IMR-90 (cell line): ENCODE data around the gene ADRB2. TPM values are rescaled to one million over a fixed set of nuclear protein-coding genes. Genes with fewer than 3 reads are reported as not detected.

Experiments
- ATAC-seq: fragments of 200-7000 bp; cut with Tn5 transposase; 2 replicates; pipeline ENCODE4 v1.9.1; 2020; ENCODE audit warnings: low read depth, mild to moderate bottlenecking, moderate library complexity
- BruUV-seq: library from RNA; stranded (reverse); fragments of 400-500 nt; replicated peaks from 2 replicates; lab custom pipeline; 2021; lab: Mats Ljungman, UMichigan
- CTCF ChIA-PET: fragments of 300-600 bp; formaldehyde crosslinking; extraction: SDS; loops from one replicate; lab custom pipeline; 2021; ENCODE audit warnings: antibody characterized with exemption; lab: Yijun Ruan, JAX
- POLR2A ChIA-PET: fragments of 300-600 bp; sonication (Branson Sonifier 250); formaldehyde crosslinking; loops from one replicate; lab custom pipeline; 2022; ENCODE audit warnings: antibody characterized with exemption; ENCODE audit not compliant: unreplicated experiment; lab: Charles Lee
- DNase-seq: peaks from one replicate; pipeline ENCODE4 v3.0.0; 2013
- H2AFZ ChIP-seq: replicated peaks from 2 replicates; pipeline ENCODE3; 2013; ENCODE audit warnings: low read length, mild to moderate bottlenecking; ENCODE audit not compliant: poor library complexity
- H2AK5ac ChIP-seq: 2 replicates; pipeline ENCODE4 v1.6.1; 2013; ENCODE audit warnings: low read depth, low read length, inconsistent platforms
- H2AK9ac ChIP-seq: replicated peaks from 2 replicates; pipeline ENCODE3; 2013; ENCODE audit warnings: mild to moderate bottlenecking, low read depth, low read length, moderate library complexity; ENCODE audit not compliant: poor library complexity
- H2BK120ac ChIP-seq: 2 replicates; pipeline ENCODE4 v1.6.1; 2013; ENCODE audit warnings: low read depth, low read length, inconsistent platforms
- H2BK15ac ChIP-seq: 3 replicates; pipeline ENCODE4 v1.6.1; 2013; ENCODE audit warnings: low read depth, low read length, inconsistent platforms
- H2BK20ac ChIP-seq: 2 replicates; pipeline ENCODE4 v1.6.1; 2013; ENCODE audit warnings: low read depth, mild to moderate bottlenecking, inconsistent platforms, low read length, moderate library complexity
- H2BK5ac ChIP-seq: 2 replicates; pipeline ENCODE4 v1.6.1; 2013; ENCODE audit warnings: mild to moderate bottlenecking, low read depth, low read length, inconsistent platforms; ENCODE audit not compliant: poor library complexity, severe bottlenecking
- H3K14ac ChIP-seq: replicated peaks from 2 replicates; pipeline ENCODE4 v1.6.1; 2013; ENCODE audit warnings: low read depth, low read length, inconsistent platforms
- H3K18ac ChIP-seq: 2 replicates; pipeline ENCODE4 v1.6.1; 2013; ENCODE audit warnings: low read depth, low read length, control low read depth
- H3K23ac ChIP-seq: 2 replicates; pipeline ENCODE4 v1.6.1; 2013; ENCODE audit warnings: low read depth, low read length, inconsistent platforms
- H3K27ac ChIP-seq: 2 replicates; pipeline ENCODE4 v1.5.1; 2013; ENCODE audit warnings: mild to moderate bottlenecking, control low read depth, low read length; ENCODE audit not compliant: insufficient read depth
- H3K27me3 ChIP-seq: 2 replicates; pipeline ENCODE4 v1.6.1; 2013; ENCODE audit warnings: low read length; ENCODE audit not compliant: control insufficient read depth, insufficient read depth
- H3K36me3 ChIP-seq: 2 replicates; pipeline ENCODE4 v1.6.1; 2013; ENCODE audit warnings: low read length, mixed read lengths; ENCODE audit not compliant: control insufficient read depth, insufficient read depth
- H3K4ac ChIP-seq: 2 replicates; pipeline ENCODE4 v1.6.1; 2013; ENCODE audit warnings: low read depth, low read length, inconsistent platforms
- H3K4me1 ChIP-seq: 2 replicates; pipeline ENCODE4 v1.6.1; 2013; ENCODE audit warnings: low read length, mixed read lengths; ENCODE audit not compliant: control insufficient read depth, insufficient read depth
- H3K4me2 ChIP-seq: 2 replicates; pipeline ENCODE4 v1.6.1; 2013; ENCODE audit warnings: low read depth, mild to moderate bottlenecking, control low read depth, low read length, moderate library complexity
- H3K4me3 ChIP-seq: 2 replicates; pipeline ENCODE4 v1.5.1; 2013; ENCODE audit warnings: low read depth, mild to moderate bottlenecking, control low read depth, low read length, moderate library complexity; ENCODE audit not compliant: insufficient read depth
- H3K56ac ChIP-seq: 2 replicates; pipeline ENCODE4 v1.6.1; 2013; ENCODE audit warnings: low read length, inconsistent platforms; ENCODE audit not compliant: insufficient read depth; ENCODE audit errors: extremely low read depth
- H3K79me1 ChIP-seq, 2 experiments: 2 replicates each; pipeline ENCODE4 v1.6.1; 2013; ENCODE audit warnings: low read length in 2 of 2, inconsistent platforms in 1 of 2, low read depth in 1 of 2
- H3K9ac ChIP-seq: 2 replicates; pipeline ENCODE4 v1.6.1; 2013; ENCODE audit warnings: low read depth, low read length, control low read depth
- H3K9me1 ChIP-seq: 2 replicates; pipeline ENCODE4 v1.6.1; 2013; ENCODE audit warnings: low read length, inconsistent platforms; ENCODE audit not compliant: insufficient read depth
- H3K9me3 ChIP-seq: 2 replicates; pipeline ENCODE4 v1.6.1; 2013; ENCODE audit warnings: low read length; ENCODE audit not compliant: control insufficient read depth, insufficient read depth
- H4K20me1 ChIP-seq: 2 replicates; pipeline ENCODE4 v1.6.1; 2013; ENCODE audit warnings: low read length, inconsistent platforms; ENCODE audit not compliant: insufficient read depth
- H4K5ac ChIP-seq: 2 replicates; pipeline ENCODE4 v1.6.1; 2013; ENCODE audit warnings: mild to moderate bottlenecking, low read depth, low read length, control low read depth
- H4K8ac ChIP-seq, 2 experiments: 2 replicates each; pipeline ENCODE4 v1.6.1; 2013; ENCODE audit warnings: low read depth in 2 of 2, low read length in 2 of 2, control low read depth in 1 of 2, inconsistent platforms in 1 of 2
- H4K91ac ChIP-seq: 2 replicates; pipeline ENCODE4 v1.6.1; 2013; ENCODE audit warnings: low read depth, low read length, inconsistent platforms; ENCODE audit not compliant: insufficient read depth
- BHLHE40 ChIP-seq: fragments of 150-350 bp; IDR thresholded peaks from 2 replicates; pipeline ENCODE4 v1.6.1; 2016; ENCODE audit warnings: mild to moderate bottlenecking, low read depth, low read length
- CEBPB ChIP-seq: IDR thresholded peaks from 2 replicates; pipeline ENCODE4 v1.6.1; 2012; ENCODE audit warnings: low read depth, low read length, improper control_type of control experiment
- CHD1 ChIP-seq: IDR thresholded peaks from 2 replicates; pipeline ENCODE4 v1.6.1; 2012; ENCODE audit warnings: low read depth, low read length, improper control_type of control experiment
- ELK1 ChIP-seq: fragments of 150-350 bp; IDR thresholded peaks from 2 replicates; pipeline ENCODE4 v1.6.1; 2016; ENCODE audit warnings: low read depth, mild to moderate bottlenecking, low read length, moderate library complexity, borderline replicate concordance
- FOS ChIP-seq: fragments of 150-350 bp; IDR thresholded peaks from 2 replicates; pipeline ENCODE4 v1.6.1; 2016; ENCODE audit warnings: low read depth, low read length
- MAFK ChIP-seq: IDR thresholded peaks from 2 replicates; pipeline ENCODE4 v1.6.1; 2012; ENCODE audit warnings: low read depth, low read length, improper control_type of control experiment
- MAZ ChIP-seq: IDR thresholded peaks from 2 replicates; pipeline ENCODE4 v1.6.1; 2012; ENCODE audit warnings: low read depth, mild to moderate bottlenecking, low read length, improper control_type of control experiment, moderate library complexity, borderline replicate concordance
- NFE2L2 ChIP-seq: fragments of 150-350 bp; IDR thresholded peaks from 2 replicates; pipeline ENCODE4 v1.6.1; 2016; ENCODE audit warnings: low read depth, mild to moderate bottlenecking, low read length
- POLR2A ChIP-seq: IDR thresholded peaks from 2 replicates; pipeline ENCODE4 v1.6.1; 2012; ENCODE audit warnings: mild to moderate bottlenecking, low read depth, low read length
- RAD21 ChIP-seq: IDR thresholded peaks from 2 replicates; pipeline ENCODE4 v1.6.1; 2012; ENCODE audit warnings: low read length, improper control_type of control experiment
- RCOR1 ChIP-seq: IDR thresholded peaks from 2 replicates; pipeline ENCODE4 v1.6.1; 2012; ENCODE audit warnings: mild to moderate bottlenecking, low read length, improper control_type of control experiment; ENCODE audit not compliant: insufficient replicate concordance
- RFX5 ChIP-seq: IDR thresholded peaks from 2 replicates; pipeline ENCODE4 v1.8.0; 2012; ENCODE audit warnings: low read depth, mild to moderate bottlenecking, low read length, moderate library complexity
- SMC3 ChIP-seq: fragments of 150-350 bp; IDR thresholded peaks from 2 replicates; pipeline ENCODE4 v1.6.1; 2016; ENCODE audit warnings: low read depth, mild to moderate bottlenecking, antibody characterized with exemption, low read length, moderate library complexity
- USF2 ChIP-seq: fragments of 150-350 bp; IDR thresholded peaks from 2 replicates; pipeline ENCODE4 v1.6.1; 2017; ENCODE audit warnings: mild to moderate bottlenecking, antibody characterized with exemption, low read length, low read depth
- WGBS, 2 experiments: methylation state at CpG; one replicate each; pipeline versions ENCODE4 v1.1.5 to v1.1.7; 2013; ENCODE audit warnings: missing lambda C conversion rate in 2 of 2; ENCODE audit not compliant: insufficient read length in 1 of 2; ENCODE audit errors: extremely low coverage in 2 of 2; 5-methylcytosine and 5-hydroxymethylcytosine counted together
- dilution Hi-C: fragments of 300-500 bp; cut with HindIII; formaldehyde crosslinking; loops from one replicate; pipeline ENCODE4 v1.14.3; 2018; ENCODE audit warnings: low sequenced_read_pairs; ENCODE audit not compliant: unreplicated experiment
- in situ Hi-C: fragments of 300-500 bp; cut with MboI; formaldehyde crosslinking; loops from 3 replicates; pipeline ENCODE4 v1.14.3; 2019; ENCODE audit warnings: low sequenced_read_pairs, inconsistent platforms, mixed read lengths
- intact Hi-C: fragments of 100-400 bp; cut with micrococcal nuclease; formaldehyde crosslinking; loops from 2 replicates; pipeline ENCODE4 v1.10.0; 2022
- polyA plus RNA-seq, 3 experiments: library from polyadenylated mRNA; depleted of rRNA; stranded (reverse); fragments of >200 nt; gene quantifications; 2 replicates each; pipeline ENCODE4 v1.2.3, GENCODE V29; 2012; ENCODE audit warnings: low replicate concordance in 1 of 3
- total RNA-seq: library from RNA; depleted of rRNA; stranded (reverse); fragments of >200 nt; gene quantifications from 2 replicates; pipeline ENCODE4 v1.2.3, GENCODE V29; 2012

The ADRB2 gene
- total and polyA plus RNA-seq, 2 of the 4 experiments (the other 2 are of a cell fraction): 1.6 to 3.4 TPM

GRCh38 chr5:148836272-148837250 lies 10.2 kb downstream of the ADRB2 start:
- intact Hi-C loops: no loop called here
- WGBS, 2 experiments: no CpG with 5 or more reads among the region's 11 CpGs
- TF ChIP-seq CHD1 (no peak), SMC3 (no peak), RAD21 (no peak), ELK1 (no peak), CEBPB (no peak), BHLHE40 (no peak), NFE2L2 (no peak), FOS (no peak), POLR2A (no peak), MAZ (no peak), RFX5 (no peak), MAFK (no peak), RCOR1 (no peak), USF2 (no peak)

More at GRCh38 chr5:148836272-148837250, 10.2 kb downstream of the ADRB2 start:
- Histone ChIP-seq H2BK15ac (no peak overlapping the region), H3K23ac (no peak overlapping the region), H2BK120ac (no peak overlapping the region), H2BK20ac (no peak overlapping the region), H3K4me3 (no peak overlapping the region), H4K91ac (no peak overlapping the region), H2AFZ (no peak overlapping the region), H3K36me3 (no peaks in the 10 kb centered on the region), H3K9me1 (peaks cover 6% of the 10 kb centered on the region; the same call in 1 of the 2 replicates), H3K56ac (no peak overlapping the region), H3K79me1 (peaks cover 0 to 14% of the 10 kb centered on the region in 2 experiments; a peak in 3 of 4 replicates), H3K4ac (no peak overlapping the region), H3K18ac (no peak overlapping the region), H3K4me1 (0 out of 2 replicates have a peak, but pooled peaks cover 3% of the 10 kb centered on the region), H3K27me3 (no peaks in the 10 kb centered on the region), H4K20me1 (no peaks in the 10 kb centered on the region), H3K14ac (no peak overlapping the region), H2AK5ac (no peak overlapping the region), H2BK5ac (no peak overlapping the region), H3K4me2 (no peak overlapping the region), H3K9me3 (no peaks in the 10 kb centered on the region), H4K5ac (no peak overlapping the region), H3K9ac (no peak overlapping the region), H3K27ac (no peak overlapping the region), H4K8ac (no peak overlapping the region), H2AK9ac (no peak overlapping the region)
- no TSS peak for BruUV-seq
- dilution Hi-C loops: no loop called here
- CTCF ChIA-PET: no interaction called here
- no peak for DNase-seq
- in situ Hi-C loops: no loop called here
- ATAC-seq: no peak
- POLR2A ChIA-PET: no interaction called here
